HG03103 (cell line): ENCODE data around the gene CREB3L2.

Experiments
- ATAC-seq: cut with Tn5 transposase; IDR thresholded peaks from one replicate; pipeline ENCODE4 v1.9.1; 2021; ENCODE audit warnings: low read depth; ENCODE audit not compliant: unreplicated experiment

Gene CREB3L2

DNA sequence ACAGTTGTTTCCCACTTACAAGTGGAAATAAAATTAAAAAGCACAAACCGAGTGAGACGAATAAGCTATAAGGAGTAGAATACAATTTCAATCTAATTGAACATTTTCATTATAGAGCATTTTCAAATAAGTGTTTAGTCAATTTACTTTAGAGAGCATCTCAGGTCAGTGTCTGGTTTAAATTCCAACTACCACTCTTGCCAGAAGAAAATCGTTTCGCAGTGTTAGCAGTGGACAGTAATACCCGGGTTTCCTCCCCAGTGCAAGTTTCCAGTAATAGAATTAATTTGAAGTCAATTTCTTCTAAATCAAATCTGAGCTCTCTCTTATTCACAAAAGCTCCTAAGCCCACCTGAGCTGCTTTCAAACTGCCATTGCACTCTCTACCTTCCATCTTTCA, 45.7 kb downstream of the CREB3L2 start:
- ATAC-seq: no peak

DNA sequence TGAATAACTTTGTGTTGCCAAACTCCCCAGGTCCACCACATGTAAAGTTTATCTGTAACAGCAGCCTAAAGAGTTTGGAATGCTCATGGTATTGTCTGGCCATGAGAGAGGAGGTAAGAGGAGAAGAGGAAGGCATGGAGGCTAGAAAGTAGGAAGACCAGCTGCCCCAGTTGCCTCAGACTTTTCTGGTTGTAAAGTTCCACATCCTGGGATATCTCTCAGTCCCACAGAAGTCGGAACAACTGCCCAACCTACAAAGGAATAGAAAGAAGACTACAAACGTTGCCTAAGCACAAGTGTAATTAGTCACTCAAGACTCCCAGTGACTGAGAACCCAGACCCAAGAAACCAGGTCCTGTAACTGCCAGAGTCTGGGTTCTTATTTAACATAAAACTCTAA, 47.3 kb downstream of the CREB3L2 start:
- ATAC-seq: no peak

DNA sequence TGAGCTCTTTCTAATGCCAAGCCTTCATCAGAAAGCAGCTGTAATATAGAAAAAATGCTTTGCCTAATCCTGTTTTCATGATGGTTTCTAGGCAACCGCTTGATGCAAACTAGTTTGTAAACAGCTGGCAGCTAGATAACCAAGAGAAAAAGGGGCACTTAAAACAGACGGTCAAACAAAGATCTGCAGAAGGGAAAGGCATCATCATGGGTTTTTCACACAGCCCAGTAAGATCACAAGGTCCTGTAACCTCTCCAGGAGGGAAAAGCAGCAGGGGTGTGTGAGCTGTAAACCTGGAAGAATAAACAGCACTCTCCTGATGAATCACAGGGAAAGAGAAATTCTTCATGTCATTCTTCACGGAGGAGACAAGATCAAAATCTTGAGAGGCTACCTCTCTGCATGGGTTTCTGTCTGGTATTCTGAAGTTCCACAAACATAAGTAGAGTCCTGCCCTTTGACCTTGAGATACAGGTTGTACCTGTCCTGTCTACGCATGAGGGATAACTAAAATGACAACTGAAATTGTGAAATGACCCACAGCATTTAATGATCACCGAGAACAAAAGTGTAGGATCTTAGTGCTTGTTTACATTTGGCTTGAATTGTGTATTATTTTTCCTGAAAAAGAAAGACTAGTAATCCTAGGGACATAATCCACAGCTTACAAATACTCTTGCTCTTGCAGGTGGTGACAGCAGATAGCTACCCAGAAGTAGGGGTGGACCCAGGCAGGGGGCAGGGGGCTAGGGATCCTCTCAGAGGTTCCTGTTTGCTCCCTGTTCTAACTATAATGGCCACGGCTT, 48.0 kb downstream of the CREB3L2 start:
- ATAC-seq: no peak

DNA sequence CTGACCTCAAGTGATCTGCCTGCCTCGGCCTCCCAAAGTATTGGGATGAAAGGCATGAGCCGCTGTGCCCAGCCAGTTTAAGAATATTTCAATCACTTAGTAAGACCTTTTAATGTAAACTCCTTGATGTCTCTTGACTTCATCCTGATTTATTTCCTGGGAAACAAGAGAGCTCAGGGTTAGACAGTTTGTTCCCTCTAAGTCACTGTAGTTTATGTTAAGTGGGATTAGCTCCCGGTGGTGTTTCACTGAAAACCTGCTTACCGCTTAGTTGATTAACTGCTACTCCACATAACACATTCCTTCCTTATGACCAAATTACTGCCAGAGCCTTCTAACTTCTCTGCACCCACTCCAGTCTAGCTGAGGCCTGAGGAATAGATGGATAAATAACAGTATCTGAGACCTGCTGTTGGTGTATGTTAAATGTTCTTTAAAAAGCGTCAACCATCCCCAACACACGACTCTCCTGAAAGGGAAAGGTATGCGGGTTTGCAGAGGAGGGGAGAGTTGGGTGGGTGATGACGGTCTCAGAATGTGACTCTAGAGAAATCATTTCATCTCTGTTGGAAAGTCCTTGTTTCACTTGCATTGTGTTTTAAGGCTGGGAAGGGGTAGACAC, 48.7 kb downstream of the CREB3L2 start:
- ATAC-seq: no peak

DNA sequence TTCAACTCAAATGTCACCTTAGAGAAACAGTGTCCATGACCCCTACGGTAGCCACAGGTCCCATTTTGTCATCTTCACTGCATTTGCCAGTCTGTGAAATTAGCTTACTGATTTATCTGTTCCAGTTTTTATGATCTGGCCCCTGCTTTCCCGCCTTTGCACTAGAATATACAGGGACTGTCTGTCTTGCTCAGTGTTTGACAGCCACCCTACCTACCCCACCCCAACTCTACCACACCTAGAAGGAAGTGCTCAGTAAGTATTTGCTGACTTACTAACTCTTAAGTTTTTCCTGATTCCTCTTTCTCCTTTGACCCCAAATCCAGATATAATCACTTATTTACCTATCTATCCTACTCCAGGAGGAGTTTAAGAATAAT, 49.5 kb downstream of the CREB3L2 start:
- no peak for ATAC-seq

DNA sequence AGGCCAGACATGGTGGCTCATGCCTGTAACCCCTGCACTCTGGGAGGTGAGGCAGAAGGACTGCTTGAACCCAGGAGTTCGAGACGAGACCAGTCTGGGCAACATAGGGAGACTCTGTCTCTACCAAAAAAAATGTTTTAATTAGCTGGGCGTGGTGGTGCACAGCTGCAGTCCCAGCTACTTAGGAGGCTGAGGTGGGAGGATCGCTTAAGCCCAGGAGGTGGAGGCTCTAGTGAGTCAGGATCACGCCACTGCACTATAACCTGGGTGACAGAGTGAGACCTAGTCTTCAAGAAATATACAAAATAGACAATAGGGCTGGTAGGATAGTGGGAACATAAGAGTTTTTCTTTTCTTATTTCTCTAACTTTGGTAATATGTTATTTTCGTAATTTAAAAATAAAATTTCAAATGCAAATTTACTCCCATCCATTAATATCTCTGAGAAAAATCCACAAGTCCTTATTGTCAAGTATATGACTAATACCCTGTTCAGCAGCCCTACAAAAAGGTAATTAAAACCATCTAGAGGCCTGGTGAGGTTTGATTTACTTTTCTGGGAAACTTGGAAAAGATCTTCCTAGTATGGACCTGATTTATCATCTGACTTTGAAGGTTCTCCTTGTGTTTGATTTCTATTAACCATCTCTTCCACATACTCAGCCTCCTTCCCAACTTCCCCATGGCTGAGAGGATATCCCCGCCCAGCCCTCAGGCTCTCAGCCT, 50.0 kb downstream of the CREB3L2 start:
- no peak for ATAC-seq

DNA sequence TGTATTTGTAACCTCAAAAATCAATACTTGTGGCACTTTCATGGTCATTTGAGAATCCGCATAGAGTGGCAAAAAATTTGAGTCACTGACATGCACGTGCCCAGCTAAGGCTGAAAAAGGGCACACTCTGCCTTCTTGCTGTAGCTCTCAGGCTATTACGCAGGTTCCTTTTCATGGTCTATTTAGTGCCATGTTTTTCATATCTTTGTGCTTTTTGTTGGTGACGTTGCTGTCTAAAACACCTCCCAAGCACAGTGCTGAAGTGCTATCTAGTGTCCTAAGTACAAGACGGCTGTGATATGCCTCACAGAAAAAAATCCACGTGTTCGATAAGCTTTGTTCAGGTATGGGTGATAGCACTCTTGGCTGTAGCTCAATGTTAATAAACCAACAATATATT, 50.9 kb downstream of the CREB3L2 start:
- no peak for ATAC-seq

DNA sequence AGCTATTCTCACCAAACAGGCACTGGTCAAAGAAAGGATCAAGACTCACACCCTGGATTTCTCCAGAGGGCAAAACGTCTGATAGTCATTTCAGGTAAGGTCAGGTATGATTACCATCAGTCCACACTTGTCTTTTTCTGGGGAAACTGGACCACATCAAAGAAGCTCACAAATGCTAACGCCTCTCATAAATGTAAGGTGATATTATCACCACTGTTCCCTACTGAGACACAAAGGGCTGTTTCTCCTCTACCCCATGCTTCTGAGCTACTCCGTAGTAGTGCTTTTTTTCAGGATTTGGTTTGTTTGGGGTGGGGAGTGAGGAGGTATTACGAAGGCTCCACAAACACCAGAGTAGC, 51.6 kb downstream of the CREB3L2 start:
- ATAC-seq: no peak

DNA sequence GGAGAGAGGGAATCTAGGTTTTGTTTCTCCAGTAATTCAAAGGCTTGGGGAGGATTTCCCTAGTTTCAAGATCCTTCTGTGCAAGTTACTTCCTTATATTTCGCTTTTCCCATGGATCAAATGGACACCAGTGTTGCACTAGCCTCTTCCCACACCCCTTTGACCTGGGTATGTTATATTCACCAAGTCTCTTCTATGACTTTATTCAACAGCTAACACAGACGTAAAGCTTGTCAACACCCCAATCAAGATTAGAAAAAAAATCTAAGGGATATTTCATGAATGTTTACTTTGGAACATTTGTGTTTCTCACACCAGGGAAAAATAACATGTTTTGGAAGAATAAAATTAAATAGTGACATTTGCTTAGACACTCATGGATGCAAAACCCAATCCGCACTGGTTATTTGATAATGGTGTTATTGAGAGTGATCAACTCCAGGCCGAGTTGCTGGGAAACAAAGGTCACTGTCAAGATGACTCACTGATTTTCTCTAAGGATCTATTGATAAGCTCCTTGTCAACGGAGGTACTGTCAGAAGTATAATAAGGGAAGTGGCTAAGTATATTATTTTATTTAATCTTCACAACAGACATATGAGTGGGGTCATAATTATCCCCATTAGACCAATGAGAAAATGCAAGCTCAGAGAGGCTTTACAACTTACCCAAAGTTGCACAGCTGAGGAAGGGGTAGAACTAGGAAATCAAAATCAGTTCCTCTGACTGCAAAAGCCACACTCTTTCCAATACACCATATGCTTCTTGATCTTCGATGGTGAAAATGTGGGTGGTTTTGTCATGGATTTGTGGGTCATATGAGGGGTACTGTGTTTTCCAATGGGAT, 52.2 kb downstream of the CREB3L2 start:
- no peak for ATAC-seq

DNA sequence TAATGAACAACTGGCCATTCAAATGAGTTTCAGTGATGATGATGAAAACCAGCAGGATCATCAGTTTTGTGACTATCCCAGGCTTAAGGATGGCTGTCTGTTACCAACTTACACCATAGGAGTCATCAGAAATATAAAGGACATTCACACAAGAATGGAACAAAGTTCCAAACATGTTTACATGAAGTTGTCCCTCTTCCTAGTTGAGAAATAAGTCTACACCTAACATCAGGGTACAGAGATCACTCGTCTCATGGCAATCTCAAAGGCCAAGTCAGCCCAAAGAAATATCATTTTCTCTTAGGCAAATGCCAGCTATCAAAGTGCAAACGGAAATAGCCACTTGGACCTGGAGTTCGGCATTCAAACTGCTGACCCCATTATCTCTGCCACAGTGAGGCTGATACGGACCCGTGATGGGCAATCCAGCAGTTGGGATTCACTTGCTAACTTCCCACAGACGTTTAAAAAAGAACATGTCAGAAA, 53.0 kb downstream of the CREB3L2 start:
- ATAC-seq: no peak

DNA sequence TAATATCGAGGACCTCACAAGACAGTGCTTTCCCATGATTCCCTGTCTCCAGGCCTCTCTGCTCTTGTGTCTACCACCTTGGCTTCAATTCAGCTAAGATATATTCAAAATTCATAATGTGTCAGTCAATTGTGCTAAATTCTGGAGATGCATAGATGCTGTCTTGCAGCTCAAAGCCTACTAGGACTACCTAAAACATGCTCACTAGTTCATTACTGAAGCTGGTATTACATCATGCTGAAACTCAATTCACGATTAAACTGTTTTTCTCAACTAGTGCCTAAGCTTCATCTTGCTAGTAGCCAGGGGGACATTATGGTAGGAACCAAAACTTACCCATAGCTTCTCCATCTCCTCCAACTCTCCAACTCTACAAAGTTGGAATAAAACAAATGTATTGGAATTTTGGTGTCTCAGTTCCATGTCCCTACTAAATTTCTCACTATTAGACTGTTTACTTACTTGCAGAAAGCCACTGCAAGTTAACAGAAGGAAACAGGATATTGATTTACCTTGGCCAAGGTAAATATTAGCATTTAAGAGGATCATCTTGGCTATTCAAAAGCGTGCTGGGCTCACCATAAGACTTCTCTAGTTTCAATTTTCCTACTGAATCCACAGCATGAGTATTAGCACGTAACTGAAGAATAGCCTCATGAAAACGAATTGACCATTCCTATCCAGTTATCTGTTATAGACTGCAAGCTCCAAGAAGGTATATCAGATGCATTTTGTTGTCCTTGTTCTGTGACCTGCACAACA, 53.6 kb downstream of the CREB3L2 start:
- no peak for ATAC-seq

DNA sequence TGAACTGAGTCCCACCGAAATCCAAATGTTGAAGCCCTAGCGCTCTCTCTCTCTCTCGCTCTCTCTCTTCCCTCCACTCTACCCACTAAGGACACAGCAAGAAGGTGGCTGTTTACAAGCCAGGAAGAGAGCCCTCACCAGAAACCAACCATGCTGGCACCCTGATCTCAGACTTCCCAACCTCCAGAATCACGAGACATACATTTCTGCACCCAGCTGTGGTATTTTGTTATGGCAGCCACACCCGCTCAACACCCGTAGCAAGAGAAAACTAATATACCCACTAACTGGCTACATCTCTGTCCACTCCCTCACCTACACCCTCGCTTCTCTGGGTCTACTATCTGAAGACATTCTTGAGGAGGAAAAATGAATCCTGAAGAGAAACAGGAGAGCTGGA, 54.8 kb downstream of the CREB3L2 start:
- ATAC-seq: no peak

DNA sequence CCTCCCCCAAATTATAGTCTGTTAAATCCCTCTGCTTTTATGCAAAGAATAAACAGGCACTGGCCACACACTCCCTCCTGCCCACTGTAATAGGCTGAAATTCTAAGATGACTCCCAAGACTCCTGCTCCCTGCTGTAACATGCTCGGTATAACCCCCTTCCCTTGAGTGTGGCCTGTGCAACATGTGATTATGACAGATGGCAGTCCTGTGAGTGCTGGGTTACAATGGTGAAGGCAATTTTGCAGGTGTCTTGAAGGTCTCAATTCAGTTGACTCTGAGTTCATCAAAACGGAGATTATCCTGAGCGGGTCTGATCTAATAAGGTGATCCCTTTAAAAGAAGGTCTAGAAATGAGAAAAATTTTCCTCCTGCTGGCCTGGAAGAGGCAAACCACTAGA, 55.9 kb downstream of the CREB3L2 start:
- no peak for ATAC-seq

DNA sequence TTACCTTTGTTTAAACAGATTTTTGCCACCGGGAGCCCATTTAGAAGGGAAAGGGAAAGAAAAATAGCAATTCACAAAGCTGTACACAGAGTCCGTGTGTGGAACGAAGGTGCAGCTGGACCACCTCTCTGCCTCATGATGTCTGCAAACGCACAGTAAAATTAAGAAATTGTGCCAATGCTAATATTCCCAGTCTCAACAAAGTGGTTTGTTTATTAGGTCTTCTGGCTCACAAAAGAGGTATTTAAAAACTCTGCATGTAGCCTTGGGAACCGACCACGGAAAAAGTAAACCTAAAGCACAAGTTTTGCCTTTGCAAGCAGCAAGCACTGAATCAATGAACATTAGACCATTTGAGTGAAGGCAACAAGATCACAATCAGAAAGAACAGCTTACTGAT, 57.7 kb downstream of the CREB3L2 start:
- ATAC-seq: no peak

DNA sequence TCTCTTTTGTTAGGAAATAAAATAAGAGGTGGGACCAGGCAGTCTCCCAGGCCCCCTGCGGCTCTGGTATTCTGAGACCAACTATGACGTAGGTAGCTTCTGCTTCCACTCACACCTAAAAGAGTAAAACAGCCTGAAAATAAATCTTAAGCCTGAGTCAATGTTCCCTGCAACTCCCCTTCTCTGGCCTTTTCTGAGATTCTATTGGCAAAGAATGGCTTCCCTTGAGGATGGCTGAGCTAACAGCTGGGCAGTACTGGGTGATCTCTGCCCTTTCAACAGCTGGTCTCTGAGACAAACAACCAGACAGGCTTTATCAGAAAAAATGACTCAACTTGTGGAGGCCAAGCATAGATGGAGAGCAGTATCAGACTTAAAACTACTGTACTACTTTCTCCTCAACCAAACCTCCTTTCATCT, 58.7 kb downstream of the CREB3L2 start:
- no peak for ATAC-seq

DNA sequence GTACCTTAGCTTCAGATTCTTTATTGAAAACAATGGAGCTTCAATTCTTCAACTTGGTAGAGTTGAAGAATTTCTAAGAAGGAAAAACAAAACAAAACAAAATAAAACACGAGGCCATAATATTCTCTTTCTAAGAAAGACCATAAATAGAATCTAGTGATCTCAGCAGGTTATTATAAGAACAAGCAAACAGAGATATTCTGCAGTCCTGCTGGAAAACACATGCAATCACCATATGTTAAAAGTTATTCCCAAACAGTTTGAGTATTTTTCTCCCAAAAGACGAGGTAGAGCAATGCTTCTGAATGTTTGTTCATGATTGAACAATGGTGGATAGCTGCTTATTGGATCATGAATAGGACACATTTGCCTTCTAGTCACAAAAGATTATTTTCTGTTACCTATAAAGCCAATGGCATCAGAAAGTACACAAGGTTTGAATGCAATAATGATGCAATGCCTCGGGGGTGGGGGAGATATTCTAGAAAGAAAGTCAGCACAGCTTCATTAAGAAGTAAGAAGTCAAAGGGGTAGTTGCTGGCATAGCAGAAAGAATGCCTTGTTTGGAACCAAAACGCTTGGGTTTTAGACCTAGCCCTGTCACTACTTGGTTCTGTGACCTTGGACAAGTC, 59.3 kb downstream of the CREB3L2 start:
- no peak for ATAC-seq

DNA sequence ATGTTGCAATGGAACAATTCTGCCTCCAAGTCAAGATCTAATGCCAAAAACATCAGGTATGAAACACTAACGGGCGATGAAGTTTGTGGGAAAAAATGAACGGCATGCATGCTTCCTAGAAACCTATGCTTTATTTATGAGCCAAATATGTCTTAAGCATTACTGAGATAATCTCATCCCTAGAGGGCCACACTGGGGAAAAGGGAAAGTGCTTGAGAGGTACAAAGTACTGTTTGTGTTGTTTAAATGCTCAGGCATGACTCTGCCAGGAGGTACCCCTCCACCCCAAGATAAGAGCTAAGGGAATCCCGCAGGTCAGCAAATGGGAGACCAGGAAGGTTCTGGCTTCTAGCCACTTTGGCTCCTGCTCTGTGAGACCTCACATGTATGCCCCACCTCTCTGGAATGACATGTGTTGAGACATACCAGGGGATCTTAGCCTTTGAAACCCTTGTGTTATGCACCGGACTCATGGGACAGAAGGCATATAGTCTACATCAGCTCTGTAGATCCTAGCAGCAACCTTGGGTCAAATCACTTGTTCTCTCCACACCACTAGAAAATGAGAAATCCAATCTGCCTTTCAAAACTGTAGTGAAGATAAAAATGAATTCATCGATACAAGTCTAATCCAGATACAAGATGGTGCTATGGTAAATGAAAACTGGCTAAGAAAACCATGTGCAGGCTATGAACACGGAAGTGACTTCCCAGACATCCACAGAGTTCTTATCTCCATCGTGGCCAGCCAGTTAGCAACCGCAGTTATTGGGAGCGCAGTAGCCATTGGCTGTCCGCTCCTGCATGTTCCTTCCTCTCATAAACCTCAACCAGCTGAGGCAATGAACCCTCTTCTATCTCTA, 61.0 kb downstream of the CREB3L2 start:
- no peak for ATAC-seq

DNA sequence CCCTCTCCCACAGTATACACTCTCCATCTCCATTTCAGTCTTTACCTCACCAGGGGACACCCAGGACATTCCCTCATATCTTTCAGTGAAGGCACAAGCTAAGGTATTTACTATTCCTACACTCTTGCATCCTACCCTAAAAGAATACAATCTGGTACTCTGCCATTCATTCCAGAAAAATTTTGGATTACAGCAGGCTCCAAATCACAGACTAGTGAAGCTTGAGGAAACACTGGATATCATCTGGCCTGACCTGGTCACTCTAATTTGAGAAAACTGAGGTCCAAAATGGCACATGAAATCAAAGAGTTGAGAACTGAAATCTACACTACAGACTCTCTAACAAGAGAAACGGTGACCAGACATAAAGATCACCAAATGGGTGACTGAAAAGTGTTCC, 61.7 kb downstream of the CREB3L2 start:
- ATAC-seq: no peak

DNA sequence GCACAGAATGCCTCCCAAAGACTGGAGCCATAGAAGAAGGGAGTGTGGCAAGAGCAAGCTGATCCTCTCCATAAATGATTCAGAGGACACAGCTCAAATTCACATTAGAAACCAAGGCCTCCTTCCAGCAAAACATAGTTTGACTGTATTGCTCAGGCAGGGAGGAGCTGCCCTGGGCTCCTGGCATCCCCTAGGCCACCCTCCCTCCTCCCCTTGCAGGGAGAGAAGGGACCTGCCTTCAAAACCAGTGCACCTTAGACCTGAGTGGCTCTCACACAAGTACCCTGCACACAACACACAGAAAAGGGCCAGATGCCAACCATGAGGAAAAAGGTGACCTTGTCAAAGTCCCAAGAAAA, 64.7 kb downstream of the CREB3L2 start:
- no peak for ATAC-seq
